MM.1S (cell line): ENCODE results near the gene CCDC167.

Experiments
- DNase-seq: peaks from one replicate; pipeline ENCODE4 v3.0.0-alpha.2; 2015
- H2AFZ ChIP-seq: fragments of 300-600 bp; sonication (generic); 2 replicates; pipeline ENCODE4 v1.6.0; 2016; ENCODE audit warnings: antibody characterized with exemption, low read length
- H3F3A ChIP-seq: fragments of 300-600 bp; sonication (generic); 2 replicates; pipeline ENCODE4 v1.6.1; 2016; ENCODE audit warnings: mild to moderate bottlenecking, antibody characterized with exemption, low read length, moderate library complexity, mixed read lengths; ENCODE audit not compliant: insufficient read depth
- H3K27ac ChIP-seq: fragments of 300-600 bp; sonication (generic); 2 replicates; pipeline ENCODE4 v1.5.1; 2016; ENCODE audit warnings: mild to moderate bottlenecking, low read length
- H3K27me3 ChIP-seq: fragments of 300-600 bp; sonication (generic); replicated peaks from 2 replicates; pipeline ENCODE4 v1.6.0; 2016; ENCODE audit warnings: low read length; ENCODE audit not compliant: insufficient read depth
- H3K36me3 ChIP-seq: fragments of 300-600 bp; sonication (generic); replicated peaks from 2 replicates; pipeline ENCODE4 v1.6.1; 2016; ENCODE audit warnings: mild to moderate bottlenecking, low read length, mixed read lengths; ENCODE audit not compliant: insufficient read depth
- H3K4me1 ChIP-seq: fragments of 300-600 bp; sonication (generic); 2 replicates; pipeline ENCODE4 v1.6.1; 2016; ENCODE audit warnings: low read length, mixed read lengths
- H3K4me2 ChIP-seq: fragments of 300-600 bp; sonication (generic); 2 replicates; pipeline ENCODE4 v1.6.0; 2016; ENCODE audit warnings: low read depth, low read length
- H3K4me3 ChIP-seq: fragments of 300-600 bp; sonication (generic); 2 replicates; pipeline ENCODE4 v1.5.1; 2016; ENCODE audit warnings: low read length, mixed read lengths
- H3K79me2 ChIP-seq: fragments of 300-600 bp; sonication (generic); 2 replicates; pipeline ENCODE4 v1.6.1; 2016; ENCODE audit warnings: mixed run types, low read length, mixed read lengths
- H3K9ac ChIP-seq: fragments of 300-600 bp; sonication (generic); 2 replicates; pipeline ENCODE4 v1.6.1; 2016; ENCODE audit warnings: low read length, mixed read lengths
- H3K9me2 ChIP-seq: fragments of 300-600 bp; sonication (generic); replicated peaks from 2 replicates; pipeline ENCODE4 v1.6.1; 2016; ENCODE audit warnings: mild to moderate bottlenecking, low read length, mixed read lengths; ENCODE audit not compliant: insufficient read depth
- H3K9me3 ChIP-seq: fragments of 300-600 bp; sonication (generic); replicated peaks from 2 replicates; pipeline ENCODE4 v1.6.1; 2016; ENCODE audit warnings: mild to moderate bottlenecking, low read length, mixed read lengths; ENCODE audit not compliant: insufficient read depth
- H4K20me1 ChIP-seq: fragments of 300-600 bp; sonication (generic); 2 replicates; pipeline ENCODE4 v1.6.1; 2016; ENCODE audit warnings: mild to moderate bottlenecking, low read length, moderate library complexity, mixed read lengths; ENCODE audit not compliant: insufficient read depth
- EZH2 ChIP-seq: fragments of 300-600 bp; sonication (generic); optimal IDR thresholded peaks from 2 replicates; pipeline ENCODE3; 2017; ENCODE audit warnings: low read depth, mild to moderate bottlenecking, antibody characterized with exemption, low read length, mixed read lengths
- EZH2phosphoT487 ChIP-seq: fragments of 300-600 bp; sonication (generic); IDR thresholded peaks from 2 replicates; pipeline ENCODE4 v1.6.1; 2018; ENCODE audit warnings: antibody characterized with exemption, low read length
- TF ChIP-seq, protein P1 (sequence below): fragments of 300-600 bp; sonication (generic); IDR thresholded peaks from 2 replicates; pipeline ENCODE4 v1.5.1; 2016; ENCODE audit warnings: antibody characterized with exemption, low read length, mixed read lengths

CCDC167 gene

DNA sequence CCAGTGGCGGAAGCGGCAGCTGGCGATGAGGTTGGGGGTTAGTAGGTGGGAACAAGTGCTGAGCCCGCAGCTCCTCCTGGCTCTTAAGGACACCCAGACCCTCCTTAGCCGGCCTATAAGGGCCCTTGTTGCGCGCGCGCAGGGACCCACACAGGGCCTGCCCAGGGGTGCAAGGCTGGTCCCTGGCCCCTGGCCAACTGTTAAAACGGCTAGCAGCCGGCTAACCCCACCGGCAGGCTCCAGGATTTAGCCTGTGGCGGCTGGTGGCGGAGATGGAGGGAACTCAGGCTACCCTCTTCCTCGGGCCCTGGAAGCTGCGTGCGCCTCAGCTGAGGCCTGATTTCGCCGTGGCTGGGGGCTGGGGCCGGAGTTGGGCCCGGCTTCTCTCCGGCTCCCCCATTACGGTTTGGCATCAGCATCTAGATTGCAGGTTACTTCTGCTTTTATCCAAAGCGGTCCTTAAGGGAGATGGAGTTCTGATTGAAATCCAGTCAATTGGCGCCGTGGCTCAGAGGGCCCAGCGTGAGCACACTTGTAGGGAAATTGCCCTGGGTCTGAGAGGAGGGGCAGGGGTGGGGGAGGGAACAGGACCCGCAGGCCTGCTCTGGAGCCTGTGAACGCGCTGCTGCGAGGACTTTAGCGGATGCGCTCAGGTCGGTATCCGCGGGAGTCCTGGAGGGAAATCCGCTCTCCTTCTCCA lies 36.9 kb upstream of the CCDC167 start:
- H3K4me2 ChIP-seq, result no peak overlapping the region
- DNase-seq, result no peak
- H3F3A ChIP-seq, result no peaks in the 10 kb centered on the region
- H3K36me3 ChIP-seq, result no peaks in the 10 kb centered on the region
- H3K27ac ChIP-seq, result no peak overlapping the region
- H4K20me1 ChIP-seq, result no peaks in the 10 kb centered on the region
- no peaks in the 10 kb centered on the region for H3K4me1 ChIP-seq
- H3K9me2 ChIP-seq, result no peaks in the 10 kb centered on the region
- H2AFZ ChIP-seq, result no peak overlapping the region
- H3K9ac ChIP-seq, result no peak overlapping the region
- no peaks in the 10 kb centered on the region for H3K79me2 ChIP-seq
- peaks cover 44% of the 10 kb centered on the region for H3K27me3 ChIP-seq
- TF ChIP-seq, protein P1, sequence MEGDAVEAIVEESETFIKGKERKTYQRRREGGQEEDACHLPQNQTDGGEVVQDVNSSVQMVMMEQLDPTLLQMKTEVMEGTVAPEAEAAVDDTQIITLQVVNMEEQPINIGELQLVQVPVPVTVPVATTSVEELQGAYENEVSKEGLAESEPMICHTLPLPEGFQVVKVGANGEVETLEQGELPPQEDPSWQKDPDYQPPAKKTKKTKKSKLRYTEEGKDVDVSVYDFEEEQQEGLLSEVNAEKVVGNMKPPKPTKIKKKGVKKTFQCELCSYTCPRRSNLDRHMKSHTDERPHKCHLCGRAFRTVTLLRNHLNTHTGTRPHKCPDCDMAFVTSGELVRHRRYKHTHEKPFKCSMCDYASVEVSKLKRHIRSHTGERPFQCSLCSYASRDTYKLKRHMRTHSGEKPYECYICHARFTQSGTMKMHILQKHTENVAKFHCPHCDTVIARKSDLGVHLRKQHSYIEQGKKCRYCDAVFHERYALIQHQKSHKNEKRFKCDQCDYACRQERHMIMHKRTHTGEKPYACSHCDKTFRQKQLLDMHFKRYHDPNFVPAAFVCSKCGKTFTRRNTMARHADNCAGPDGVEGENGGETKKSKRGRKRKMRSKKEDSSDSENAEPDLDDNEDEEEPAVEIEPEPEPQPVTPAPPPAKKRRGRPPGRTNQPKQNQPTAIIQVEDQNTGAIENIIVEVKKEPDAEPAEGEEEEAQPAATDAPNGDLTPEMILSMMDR, result no peak
- no peak for TF ChIP-seq EZH2phosphoT487
- no peak for TF ChIP-seq EZH2
- no peak overlapping the region for H3K4me3 ChIP-seq
- no peaks in the 10 kb centered on the region for H3K9me3 ChIP-seq

DNA sequence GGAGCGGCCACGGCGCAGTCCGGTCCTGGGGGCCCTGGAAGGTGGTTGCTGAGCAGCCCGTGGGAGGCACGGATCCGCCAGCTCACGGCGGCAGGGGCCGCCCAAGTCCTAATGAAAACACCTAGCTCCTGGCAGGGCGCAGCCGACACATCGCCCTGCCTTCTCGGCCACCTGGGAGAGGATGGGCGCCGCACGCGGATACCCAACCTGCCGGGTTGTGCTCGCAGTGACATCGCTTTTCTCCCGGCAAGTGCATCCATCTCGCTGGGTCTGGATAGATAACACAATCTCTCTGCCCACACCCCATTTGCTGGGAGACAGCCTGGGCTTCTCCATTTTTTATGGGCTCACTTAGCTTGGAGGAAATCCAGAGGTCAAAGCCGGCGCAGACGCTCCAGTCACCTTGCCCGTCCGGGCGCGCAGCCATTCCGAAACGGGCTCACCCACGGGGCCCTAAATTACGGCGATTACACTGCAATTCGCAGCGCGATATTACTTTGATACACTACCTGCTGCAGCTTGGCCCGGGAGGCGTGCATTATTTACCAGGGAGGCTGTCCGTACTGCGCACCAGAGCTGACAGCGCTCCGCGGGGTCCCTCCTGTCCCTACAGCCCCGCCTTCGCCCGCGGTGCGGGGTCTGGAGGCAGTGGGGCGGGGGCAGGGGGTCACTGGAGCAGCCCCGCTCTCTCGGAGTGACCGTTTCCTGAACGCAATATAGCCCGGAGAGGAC lies 36.2 kb upstream of the CCDC167 start:
- Histone ChIP-seq H3K9ac (no peak overlapping the region), H2AFZ (no peak overlapping the region), H3K36me3 (no peaks in the 10 kb centered on the region), H3K4me2 (no peak overlapping the region), H3K27me3 (peaks cover 50% of the 10 kb centered on the region), H3K27ac (no peak overlapping the region), H3K4me1 (no peaks in the 10 kb centered on the region), H3K9me2 (no peaks in the 10 kb centered on the region), H3K79me2 (no peaks in the 10 kb centered on the region), H3K9me3 (no peaks in the 10 kb centered on the region), H3K4me3 (no peak overlapping the region), H4K20me1 (no peaks in the 10 kb centered on the region), H3F3A (no peaks in the 10 kb centered on the region)
- TF ChIP-seq, protein P1, result no peak
- TF ChIP-seq EZH2phosphoT487 (no peak), EZH2 (no peak)
- DNase-seq, result no peak

DNA sequence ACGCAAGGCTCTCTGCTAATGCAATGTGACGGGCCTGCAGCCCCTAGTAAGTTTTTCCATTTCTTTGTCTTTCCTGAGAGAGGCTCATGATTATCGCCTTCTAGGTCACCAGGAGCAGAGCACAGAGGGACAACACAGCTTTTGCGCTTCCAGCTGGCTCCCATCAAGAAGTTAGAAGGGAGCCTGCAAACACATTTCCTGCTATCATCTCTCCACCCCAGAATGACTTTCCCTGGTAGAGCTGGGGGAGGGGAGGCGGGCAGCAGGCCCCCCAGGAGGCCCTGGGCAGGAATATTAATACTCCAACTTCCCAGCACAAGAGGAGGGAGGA lies 35.7 kb upstream of the CCDC167 start:
- no peaks in the 10 kb centered on the region for H3K9me2 ChIP-seq
- H3F3A ChIP-seq, result no peaks in the 10 kb centered on the region
- H2AFZ ChIP-seq, result no peak overlapping the region
- H3K4me1 ChIP-seq, result no peaks in the 10 kb centered on the region
- no peak overlapping the region for H3K4me3 ChIP-seq
- no peaks in the 10 kb centered on the region for H3K79me2 ChIP-seq
- no peak overlapping the region for H3K27ac ChIP-seq
- H3K27me3 ChIP-seq, result peaks cover 52% of the 10 kb centered on the region
- no peaks in the 10 kb centered on the region for H4K20me1 ChIP-seq
- no peak for DNase-seq
- TF ChIP-seq EZH2, result no peak
- no peak for TF ChIP-seq EZH2phosphoT487
- H3K9ac ChIP-seq, result no peak overlapping the region
- no peak overlapping the region for H3K4me2 ChIP-seq
- H3K36me3 ChIP-seq, result no peaks in the 10 kb centered on the region
- H3K9me3 ChIP-seq, result no peaks in the 10 kb centered on the region

DNA sequence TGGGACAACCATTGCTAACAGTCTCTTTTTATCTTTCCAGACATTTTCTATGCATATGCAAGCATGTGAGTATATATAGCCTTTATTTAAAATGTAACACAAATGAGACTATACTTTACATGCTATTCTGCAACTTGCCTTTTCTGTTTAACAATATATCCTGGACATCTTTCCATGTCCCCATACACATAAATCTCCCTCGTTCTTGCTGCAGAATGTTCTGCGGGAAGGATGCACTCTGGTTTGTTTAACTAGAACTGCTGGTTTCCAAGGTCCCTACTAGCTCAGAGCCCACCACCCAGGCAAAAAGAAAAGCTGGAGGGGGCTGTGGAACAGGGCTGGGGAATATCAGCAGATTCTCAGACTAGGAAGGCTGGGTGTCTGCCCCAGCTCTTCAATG lies 35.2 kb upstream of the CCDC167 start:
- Histone ChIP-seq H3K4me2 (no peak overlapping the region), H3K27me3 (peaks cover 52% of the 10 kb centered on the region), H3K9me3 (no peaks in the 10 kb centered on the region), H3K9me2 (no peaks in the 10 kb centered on the region), H3K79me2 (no peaks in the 10 kb centered on the region), H3F3A (no peaks in the 10 kb centered on the region), H2AFZ (no peak overlapping the region), H3K4me3 (no peak overlapping the region), H3K27ac (no peak overlapping the region), H3K9ac (no peak overlapping the region), H4K20me1 (no peaks in the 10 kb centered on the region), H3K36me3 (no peaks in the 10 kb centered on the region), H3K4me1 (no peaks in the 10 kb centered on the region)
- no peak for TF ChIP-seq EZH2phosphoT487
- TF ChIP-seq EZH2, result no peak
- TF ChIP-seq, protein P1, result no peak
- no peak for DNase-seq
